ENCODE measurements around the gene LPP. TPM values are rescaled to one million over a fixed set of nuclear protein-coding genes. Genes with fewer than 3 reads are reported as not detected.
A peak's percentile ranks its signal among the peaks of the same experiment; 100 is the strongest.

Gene LPP
- total and polyA plus RNA-seq, 5 donors from 2014 or later = 14.5 to 102 (median 21.7) TPM

DNA sequence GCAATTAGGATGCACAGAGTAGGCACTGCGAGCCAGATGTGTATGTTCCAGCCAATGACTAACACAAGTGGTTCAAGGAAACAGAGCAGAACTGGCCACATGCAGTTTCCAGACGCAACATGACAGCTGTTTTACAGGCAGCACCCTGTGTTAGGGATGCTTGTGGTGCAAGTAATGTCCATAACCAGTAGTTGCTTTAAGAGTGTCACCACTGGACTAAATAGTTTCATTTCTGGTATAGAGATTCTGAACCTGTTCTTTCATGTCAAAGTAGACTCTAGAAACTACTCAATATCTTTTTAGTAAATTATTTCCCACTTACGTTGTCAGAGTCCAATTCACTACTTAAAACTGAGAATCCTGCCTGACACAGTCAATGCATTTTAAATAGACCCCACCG, 14.5 kb upstream of the LPP start:
- H3K27me3 Mint-ChIP-seq = peaks cover 11% of the 10 kb centered on the region
- Histone ChIP-seq H3K27me3 (ENCODE audit: control insufficient read depth, insufficient read depth, low read length) (no peaks in the 10 kb centered on the region), H3K27ac (ENCODE audit: insufficient read depth, low read length, poor library complexity, severe bottlenecking) (no peak overlapping the region), H3K36me3 (ENCODE audit: control insufficient read depth, insufficient read depth, low read length) (no peaks in the 10 kb centered on the region), H3K4me3 (ENCODE audit: low read depth, low read length) (no peak overlapping the region), H3K9me3 (ENCODE audit: control insufficient read depth in 2 of 2, low read length in 2 of 2) (no peaks in the 10 kb centered on the region), H3K4me1 (ENCODE audit: control insufficient read depth, insufficient read depth, low read length, poor library complexity, severe bottlenecking) (no peaks in the 10 kb centered on the region)
- H3K36me3 Mint-ChIP-seq = no peaks in the 10 kb centered on the region
- no peaks in the 10 kb centered on the region for H3K9me3 Mint-ChIP-seq
- ATAC-seq (ENCODE audit: low read depth in 2 of 2) = no peak
- H3K4me1 Mint-ChIP-seq = peaks cover 0 to 7% (median 5%) of the 10 kb centered on the region in 4 donors
- no peak overlapping the region for H3K27ac Mint-ChIP-seq
- no peak overlapping the region for H3K4me3 Mint-ChIP-seq
- no peak for DNase-seq

- Histone ChIP-seq H3K9me3 (ENCODE audit: control insufficient read depth in 2 of 2, low read length in 2 of 2) (no peaks in the 10 kb centered on the region), H3K36me3 (ENCODE audit: control insufficient read depth, insufficient read depth, low read length) (no peaks in the 10 kb centered on the region), H3K4me3 (ENCODE audit: low read depth, low read length) (no peak overlapping the region), H3K27me3 (ENCODE audit: control insufficient read depth, insufficient read depth, low read length) (no peaks in the 10 kb centered on the region), H3K4me1 (ENCODE audit: control insufficient read depth, insufficient read depth, low read length, poor library complexity, severe bottlenecking) (no peaks in the 10 kb centered on the region), H3K27ac (ENCODE audit: insufficient read depth, low read length, poor library complexity, severe bottlenecking) (no peak overlapping the region)
- DNase-seq (no peak), ATAC-seq (ENCODE audit: low read depth in 2 of 2) (no peak)
- H3K27ac Mint-ChIP-seq = no peak overlapping the region
- H3K36me3 Mint-ChIP-seq = no peaks in the 10 kb centered on the region
- no peak overlapping the region for H3K4me3 Mint-ChIP-seq
- H3K9me3 Mint-ChIP-seq = no peaks in the 10 kb centered on the region
- peaks cover 6 to 16% (median 11%) of the 10 kb centered on the region in 4 donors for H3K4me1 Mint-ChIP-seq
- peaks cover 18% of the 10 kb centered on the region for H3K27me3 Mint-ChIP-seq
These were observed 7.7 kb upstream of the LPP start for GRCh38 chr3:188146219-188146618.

DNA sequence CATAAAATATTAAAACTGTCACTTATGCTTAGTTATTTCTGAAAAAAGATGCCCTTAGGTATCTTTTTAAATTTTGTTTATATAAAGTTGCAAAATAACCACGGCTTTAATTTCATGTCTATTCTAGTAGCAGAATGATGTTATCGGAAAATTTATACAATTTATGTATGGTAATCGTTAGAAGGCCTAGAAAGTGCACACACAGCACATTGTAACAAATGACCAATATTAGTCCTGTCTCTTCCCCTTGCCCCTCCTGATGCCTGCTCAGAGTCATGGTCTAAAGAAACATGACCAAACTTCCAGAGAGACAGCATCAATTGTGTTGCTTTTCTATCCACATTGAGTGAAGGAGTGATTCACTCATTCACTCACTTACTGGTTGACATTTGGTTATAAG, 6.2 kb upstream of the LPP start:
- H3K4me1 ChIP-seq (ENCODE audit: control insufficient read depth, insufficient read depth, low read length, poor library complexity, severe bottlenecking) = peaks cover under 1% of the 10 kb centered on the region
- Mint-ChIP-seq H3K27ac (no peak overlapping the region), H3K4me3 (no peak overlapping the region), H3K4me1 (peaks cover 10 to 24% (median 15%) of the 10 kb centered on the region in 4 donors), H3K9me3 (no peaks in the 10 kb centered on the region), H3K27me3 (peaks cover 11% of the 10 kb centered on the region), H3K36me3 (no peaks in the 10 kb centered on the region)
- ATAC-seq (ENCODE audit: low read depth in 2 of 2) (no peak), DNase-seq (no peak)
- H3K27me3 ChIP-seq (ENCODE audit: control insufficient read depth, insufficient read depth, low read length) = no peaks in the 10 kb centered on the region
- H3K9me3 ChIP-seq (ENCODE audit: control insufficient read depth in 2 of 2, low read length in 2 of 2) = no peaks in the 10 kb centered on the region
- H3K27ac ChIP-seq (ENCODE audit: insufficient read depth, low read length, poor library complexity, severe bottlenecking) = no peak overlapping the region
- no peaks in the 10 kb centered on the region for H3K36me3 ChIP-seq (ENCODE audit: control insufficient read depth, insufficient read depth, low read length)
- no peak overlapping the region for H3K4me3 ChIP-seq (ENCODE audit: low read depth, low read length)

DNA sequence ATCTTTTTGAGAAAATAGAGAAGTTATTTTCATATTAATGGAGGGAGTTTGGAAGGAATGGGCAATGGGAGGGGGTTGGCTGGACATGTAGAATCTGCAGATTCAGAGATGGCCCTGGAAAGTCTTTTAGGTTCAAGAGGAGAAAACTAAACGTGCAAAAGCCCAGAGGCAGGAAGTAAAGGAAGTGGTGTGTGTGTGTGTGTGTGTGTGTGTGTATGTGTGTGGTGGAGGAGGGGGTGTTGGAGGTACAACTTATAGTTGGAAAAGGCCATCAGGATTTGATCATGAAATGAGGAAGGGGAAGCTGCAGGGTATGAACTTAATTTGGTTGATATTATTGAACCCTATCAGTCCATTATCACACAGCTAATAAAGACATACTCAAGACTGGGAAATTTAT, 5.6 kb upstream of the LPP start:
- peaks cover 10 to 30% (median 18%) of the 10 kb centered on the region in 4 donors for H3K4me1 Mint-ChIP-seq
- no peaks in the 10 kb centered on the region for H3K9me3 ChIP-seq (ENCODE audit: control insufficient read depth in 2 of 2, low read length in 2 of 2)
- no peaks in the 10 kb centered on the region for H3K27me3 ChIP-seq (ENCODE audit: control insufficient read depth, insufficient read depth, low read length)
- no peaks in the 10 kb centered on the region for H3K9me3 Mint-ChIP-seq
- peaks cover 8% of the 10 kb centered on the region for H3K27me3 Mint-ChIP-seq
- peaks cover 6% of the 10 kb centered on the region for H3K4me1 ChIP-seq (ENCODE audit: control insufficient read depth, insufficient read depth, low read length, poor library complexity, severe bottlenecking)
- H3K27ac Mint-ChIP-seq = no peak overlapping the region
- H3K27ac ChIP-seq (ENCODE audit: insufficient read depth, low read length, poor library complexity, severe bottlenecking) = no peak overlapping the region
- H3K36me3 Mint-ChIP-seq = no peaks in the 10 kb centered on the region
- DNase-seq (no peak), ATAC-seq (ENCODE audit: low read depth in 2 of 2) (no peak)
- no peaks in the 10 kb centered on the region for H3K36me3 ChIP-seq (ENCODE audit: control insufficient read depth, insufficient read depth, low read length)
- peak overlapping the region in 2 of 4 donors; percentile 34 to 43 for H3K4me3 Mint-ChIP-seq
- H3K4me3 ChIP-seq (ENCODE audit: low read depth, low read length) = no peak overlapping the region

- ATAC-seq (ENCODE audit: low read depth in 2 of 2) (no peak), DNase-seq (no peak)
- H3K4me1 ChIP-seq (ENCODE audit: control insufficient read depth, insufficient read depth, low read length, poor library complexity, severe bottlenecking) = peaks cover 11% of the 10 kb centered on the region
- H3K36me3 ChIP-seq (ENCODE audit: control insufficient read depth, insufficient read depth, low read length) = no peaks in the 10 kb centered on the region
- no peaks in the 10 kb centered on the region for H3K27me3 ChIP-seq (ENCODE audit: control insufficient read depth, insufficient read depth, low read length)
- Mint-ChIP-seq H3K27me3 (peaks cover 8% of the 10 kb centered on the region), H3K4me3 (peak overlapping the region in 1 of 4 donors; percentile 43), H3K36me3 (no peaks in the 10 kb centered on the region), H3K4me1 (peaks cover 12 to 36% (median 21%) of the 10 kb centered on the region in 4 donors), H3K27ac (no peak overlapping the region), H3K9me3 (no peaks in the 10 kb centered on the region)
- no peaks in the 10 kb centered on the region for H3K9me3 ChIP-seq (ENCODE audit: control insufficient read depth in 2 of 2, low read length in 2 of 2)
- H3K4me3 ChIP-seq (ENCODE audit: low read depth, low read length) = no peak overlapping the region
- H3K27ac ChIP-seq (ENCODE audit: insufficient read depth, low read length, poor library complexity, severe bottlenecking) = no peak overlapping the region
These were observed 4.4 kb upstream of the LPP start for GRCh38 chr3:188149587-188149986.

- ATAC-seq (ENCODE audit: low read depth in 2 of 2) = no peak
- no peaks in the 10 kb centered on the region for H3K36me3 ChIP-seq (ENCODE audit: control insufficient read depth, insufficient read depth, low read length)
- peak overlapping the region in 2 of 4 donors; percentile 29 to 55 for H3K4me3 Mint-ChIP-seq
- no peaks in the 10 kb centered on the region for H3K9me3 ChIP-seq (ENCODE audit: control insufficient read depth in 2 of 2, low read length in 2 of 2)
- no peak overlapping the region for H3K27ac Mint-ChIP-seq
- H3K4me1 Mint-ChIP-seq = peaks cover 20 to 48% (median 32%) of the 10 kb centered on the region in 4 donors
- no peak overlapping the region for H3K27ac ChIP-seq (ENCODE audit: insufficient read depth, low read length, poor library complexity, severe bottlenecking)
- no peaks in the 10 kb centered on the region for H3K9me3 Mint-ChIP-seq
- peaks cover under 1% of the 10 kb centered on the region for H3K36me3 Mint-ChIP-seq
- no peaks in the 10 kb centered on the region for H3K27me3 Mint-ChIP-seq
- no peaks in the 10 kb centered on the region for H3K27me3 ChIP-seq (ENCODE audit: control insufficient read depth, insufficient read depth, low read length)
- no peak overlapping the region for H3K4me3 ChIP-seq (ENCODE audit: low read depth, low read length)
- no peak for DNase-seq
- H3K4me1 ChIP-seq (ENCODE audit: control insufficient read depth, insufficient read depth, low read length, poor library complexity, severe bottlenecking) = peaks cover 25% of the 10 kb centered on the region
These were observed 3.0 kb upstream of the LPP start for GRCh38 chr3:188150982-188151381.

DNA sequence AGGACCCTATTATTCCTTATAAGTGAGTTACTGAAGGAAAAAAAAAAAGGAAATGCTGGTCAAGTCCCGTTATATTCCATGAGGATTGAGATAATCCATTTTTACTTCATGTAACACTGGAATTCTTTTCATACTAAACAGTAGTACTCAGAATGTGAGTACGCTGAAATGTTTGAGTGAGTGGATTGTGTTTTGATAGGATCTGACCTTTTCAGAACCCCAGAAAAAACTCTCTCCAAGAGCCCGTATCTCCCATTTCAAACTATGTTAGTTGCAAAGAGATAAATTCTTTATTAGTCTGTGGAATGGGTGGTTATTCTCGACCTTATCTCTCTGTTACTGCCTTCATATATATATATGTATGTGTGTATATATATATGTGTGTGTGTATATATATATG, 2.5 kb upstream of the LPP start:
- Histone ChIP-seq H3K27ac (ENCODE audit: insufficient read depth, low read length, poor library complexity, severe bottlenecking) (no peak overlapping the region), H3K36me3 (ENCODE audit: control insufficient read depth, insufficient read depth, low read length) (no peaks in the 10 kb centered on the region), H3K4me3 (ENCODE audit: low read depth, low read length) (no peak overlapping the region), H3K4me1 (ENCODE audit: control insufficient read depth, insufficient read depth, low read length, poor library complexity, severe bottlenecking) (peaks cover 30% of the 10 kb centered on the region), H3K27me3 (ENCODE audit: control insufficient read depth, insufficient read depth, low read length) (no peaks in the 10 kb centered on the region), H3K9me3 (ENCODE audit: control insufficient read depth in 2 of 2, low read length in 2 of 2) (no peaks in the 10 kb centered on the region)
- no peaks in the 10 kb centered on the region for H3K27me3 Mint-ChIP-seq
- peaks cover 3% of the 10 kb centered on the region for H3K36me3 Mint-ChIP-seq
- no peak for ATAC-seq (ENCODE audit: low read depth in 2 of 2)
- H3K4me1 Mint-ChIP-seq = peaks cover 25 to 53% (median 36%) of the 10 kb centered on the region in 4 donors
- DNase-seq = no peak
- no peak overlapping the region for H3K27ac Mint-ChIP-seq
- H3K9me3 Mint-ChIP-seq = no peaks in the 10 kb centered on the region
- peak overlapping the region in 1 of 4 donors; percentile 29 for H3K4me3 Mint-ChIP-seq

DNA sequence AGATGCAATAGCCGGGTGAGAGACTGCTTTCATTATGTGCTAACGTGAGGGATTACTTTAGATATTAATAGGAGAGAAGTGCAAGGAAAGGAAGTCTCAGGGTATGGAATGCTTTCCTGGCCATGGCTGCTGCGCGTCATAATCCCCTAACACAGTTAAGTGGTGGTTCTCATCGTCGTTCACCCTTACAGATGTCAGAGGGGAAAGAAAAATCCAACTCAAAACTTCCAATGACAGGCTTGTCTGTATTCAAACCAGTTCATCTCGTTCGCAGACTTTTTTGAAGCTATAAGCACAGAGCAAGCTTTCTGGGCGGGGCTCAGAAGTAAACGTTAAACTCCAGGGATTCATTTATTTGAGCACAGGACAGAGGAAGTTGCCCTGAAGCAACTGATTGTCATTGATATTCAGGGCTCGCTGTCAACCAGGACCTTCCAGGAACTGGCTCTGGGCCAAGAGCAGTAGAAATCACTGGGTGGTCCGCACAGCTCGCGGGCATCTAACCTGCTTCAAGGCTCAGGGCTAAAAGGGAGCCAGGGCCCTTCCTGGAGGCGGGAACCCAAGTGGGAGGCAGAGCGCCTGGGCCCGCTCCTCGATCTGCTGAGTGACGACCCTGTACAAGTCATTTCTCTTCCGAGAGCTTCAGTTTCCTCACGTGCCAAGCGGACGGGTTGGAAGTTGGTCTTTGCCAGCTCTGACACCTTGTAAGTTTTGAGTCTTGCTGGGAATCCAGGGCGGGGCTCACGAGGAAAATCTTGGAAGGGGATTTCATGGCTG, 1.1 kb upstream of the LPP start:
- Mint-ChIP-seq H3K27me3 (no peaks in the 10 kb centered on the region), H3K9me3 (no peaks in the 10 kb centered on the region)

More for the DNA sequence above, 1.1 kb upstream of the LPP start:
- H3K27me3 ChIP-seq (ENCODE audit: control insufficient read depth, insufficient read depth, low read length) = no peaks in the 10 kb centered on the region
- ATAC-seq (ENCODE audit: low read depth in 2 of 2) (no peak), DNase-seq (no peak)
- H3K36me3 ChIP-seq (ENCODE audit: control insufficient read depth, insufficient read depth, low read length) = no peaks in the 10 kb centered on the region
- H3K9me3 ChIP-seq (ENCODE audit: control insufficient read depth in 2 of 2, low read length in 2 of 2) = no peaks in the 10 kb centered on the region
- H3K4me1 Mint-ChIP-seq = peaks cover 32 to 60% (median 47%) of the 10 kb centered on the region in 4 donors
- peak overlapping the region; percentile 59 for H3K4me3 ChIP-seq (ENCODE audit: low read depth, low read length)
- peak overlapping the region; percentile 87 to 95 (median 90) for H3K4me3 Mint-ChIP-seq
- H3K4me1 ChIP-seq (ENCODE audit: control insufficient read depth, insufficient read depth, low read length, poor library complexity, severe bottlenecking) = peaks cover 43% of the 10 kb centered on the region
- H3K36me3 Mint-ChIP-seq = peaks cover 3% of the 10 kb centered on the region
- peak overlapping the region; percentile 71 to 89 (median 89) for H3K27ac Mint-ChIP-seq
- peak overlapping the region; percentile 72 for H3K27ac ChIP-seq (ENCODE audit: insufficient read depth, low read length, poor library complexity, severe bottlenecking)

Measured in CD4-positive, CD25-positive, alpha-beta regulatory T cell (primary cell).